K562 (cell line): ENCODE data around the gene PLPP7. TPM values are rescaled to one million over a fixed set of nuclear protein-coding genes. Genes with fewer than 3 reads are reported as not detected.

Experiments
- ARHGAP35 ChIP-seq: fragments of 450-650 bp; IDR thresholded peaks from 2 replicates; pipeline ENCODE4 v1.6.1; 2018; ENCODE audit not compliant: partially characterized antibody
- ATF7 ChIP-seq: fragments of 450-650 bp; IDR thresholded peaks from 2 replicates; pipeline ENCODE4 v1.7.1; 2014; ENCODE audit warnings: mild to moderate bottlenecking, moderate library complexity
- EGR1 ChIP-seq: fragments of 450-650 bp; conservative IDR thresholded peaks from 2 replicates; pipeline ENCODE4 v1.6.1; 2017; ENCODE audit warnings: mild to moderate bottlenecking
- EP300 ChIP-seq: IDR thresholded peaks from 2 replicates; pipeline ENCODE4 v1.6.1; 2012; ENCODE audit warnings: low read length, improper control_type of control experiment
- IFI16 ChIP-seq: fragments of 250-450 bp; sonication (Bioruptor Pico); IDR thresholded peaks from 2 replicates; pipeline ENCODE4 v2.1.2; 2022; ENCODE audit warnings: mild to moderate bottlenecking, inconsistent platforms
- JUNB ChIP-seq: fragments of 450-650 bp; formaldehyde crosslinking; conservative IDR thresholded peaks from 2 replicates; pipeline ENCODE4 v1.4.0; 2020; ENCODE audit warnings: mild to moderate bottlenecking
- KDM4B ChIP-seq, 2 experiments: fragments of 450-650 bp in 1 of 2; sonication (generic) in 1 of 2; IDR thresholded peaks; 2 replicates each; pipeline ENCODE4 v1.6.1; 2016 to 2017; ENCODE audit warnings: borderline replicate concordance in 2 of 2, antibody characterized with exemption in 1 of 2, low read depth in 1 of 2, mild to moderate bottlenecking in 1 of 2
- LARP7 ChIP-seq: fragments of 450-650 bp; IDR thresholded peaks from 2 replicates; pipeline ENCODE4 v1.6.1; 2016
- LEF1 ChIP-seq: fragments of 450-650 bp; IDR thresholded peaks from 2 replicates; pipeline ENCODE4 v1.6.1; 2016; ENCODE audit warnings: mild to moderate bottlenecking
- MTA1 ChIP-seq: fragments of 450-650 bp; IDR thresholded peaks from 2 replicates; pipeline ENCODE4 v1.6.1; 2017; ENCODE audit warnings: borderline replicate concordance
- PHF20 ChIP-seq: fragments of 450-650 bp; IDR thresholded peaks from 2 replicates; pipeline ENCODE4 v1.6.1; 2018; ENCODE audit not compliant: partially characterized antibody
- POLR2G ChIP-seq: fragments of 200-400 bp; formaldehyde crosslinking; IDR thresholded peaks from 2 replicates; pipeline ENCODE4 v1.6.1; 2017; ENCODE audit warnings: low read depth, mild to moderate bottlenecking, antibody characterized with exemption, low read length, moderate library complexity
- POLR2H ChIP-seq: IDR thresholded peaks from 2 replicates; pipeline ENCODE4 v1.6.1; 2016; ENCODE audit warnings: missing genetic modification characterization, low read depth, mild to moderate bottlenecking, control low read depth, missing compliant biosample characterization, moderate library complexity
- TAF7 ChIP-seq: fragments of 450-650 bp; IDR thresholded peaks from 2 replicates; pipeline ENCODE4 v1.6.1; 2016; ENCODE audit warnings: missing genetic modification characterization, missing compliant biosample characterization
- ZNF134 ChIP-seq: fragments of 250-450 bp; sonication (Bioruptor Pico); conservative IDR thresholded peaks from 2 replicates; pipeline ENCODE4 v1.4.0; 2020
- ZNF165 ChIP-seq: fragments of 250-450 bp; sonication (Bioruptor Pico); IDR thresholded peaks from 2 replicates; pipeline ENCODE4 v1.4.0; 2020; ENCODE audit warnings: borderline replicate concordance
- ZNF586 ChIP-seq: fragments of 450-650 bp; formaldehyde crosslinking; conservative IDR thresholded peaks from 2 replicates; pipeline ENCODE4 v1.4.0; 2020; ENCODE audit warnings: mild to moderate bottlenecking, moderate library complexity
- ZNF589 ChIP-seq: fragments of 200-800 bp; sonication (Bioruptor generic); IDR thresholded peaks from 2 replicates; pipeline ENCODE4 v1.6.1; 2016; ENCODE audit warnings: low read depth, missing genetic modification characterization, missing compliant biosample characterization
- ZNF717 ChIP-seq: fragments of 250-450 bp; sonication (Bioruptor Pico); IDR thresholded peaks from 2 replicates; pipeline ENCODE4 v1.5.0; 2021
- ZNF75A ChIP-seq: fragments of 450-650 bp; formaldehyde crosslinking; IDR thresholded peaks from 2 replicates; pipeline ENCODE4 v1.4.0; 2020; ENCODE audit warnings: mild to moderate bottlenecking
- polyA plus RNA-seq, 8 experiments: library from polyadenylated mRNA; depleted of rRNA in 4 of 8; stranded (reverse) in 5 of 8; unstranded in 3 of 8; fragments of >200 nt; fragmentation: Nextera tagmentation in 2 of 8; fragmentation: Illumina TruSeq in 1 of 8; extraction: Ambion mirVana in 2 of 8; extraction: Trizol in 1 of 8; gene quantifications; 2 replicates each; pipeline versions ENCODE4 v1.2.1 to v1.2.3, GENCODE V29; 2011 to 2014; ENCODE audit warnings: inconsistent platforms in 1 of 8, missing spikeins in 1 of 8
- total RNA-seq, 7 experiments: library from RNA; depleted of rRNA in 6 of 7; stranded (reverse); fragments of >200 nt in 6 of 7; fragmentation: Illumina TruSeq in 2 of 7; extraction: Trizol in 2 of 7; gene quantifications; 2 replicates each; pipeline versions ENCODE4 v1.2.1 to v1.2.3, GENCODE V29; 2011 to 2021; ENCODE audit warnings: low replicate concordance in 1 of 7
- TF ChIP-seq, protein P1 (sequence below): sonication (generic); formaldehyde crosslinking; IDR thresholded peaks from 2 replicates; pipeline ENCODE4 v1.5.0; 2020; ENCODE audit warnings: missing genetic modification reagents
- TF ChIP-seq, protein P2 (sequence below): fragments of 250-450 bp; sonication (Bioruptor Pico); IDR thresholded peaks from 2 replicates; pipeline ENCODE4 v1.5.0; 2021
- TF ChIP-seq, protein P3 (sequence below): fragments of 450-650 bp; IDR thresholded peaks from 2 replicates; pipeline ENCODE4 v1.6.1; 2017; ENCODE audit warnings: antibody characterized with exemption
- TF ChIP-seq, protein P4 (sequence below), 2 experiments: IDR thresholded peaks; 2 replicates each; pipeline ENCODE4 v1.6.1; 2012; ENCODE audit warnings: improper control_type of control experiment in 2 of 2, low read depth in 2 of 2, low read length in 2 of 2, borderline replicate concordance in 1 of 2

The PLPP7 gene
- total and polyA plus RNA-seq, 9 of the 15 experiments (the other 6 are each of a cell fraction or from before 2014, with no cell fraction given), result 0.09 to 0.93 (median 0.18) TPM; not detected in 4

DNA sequence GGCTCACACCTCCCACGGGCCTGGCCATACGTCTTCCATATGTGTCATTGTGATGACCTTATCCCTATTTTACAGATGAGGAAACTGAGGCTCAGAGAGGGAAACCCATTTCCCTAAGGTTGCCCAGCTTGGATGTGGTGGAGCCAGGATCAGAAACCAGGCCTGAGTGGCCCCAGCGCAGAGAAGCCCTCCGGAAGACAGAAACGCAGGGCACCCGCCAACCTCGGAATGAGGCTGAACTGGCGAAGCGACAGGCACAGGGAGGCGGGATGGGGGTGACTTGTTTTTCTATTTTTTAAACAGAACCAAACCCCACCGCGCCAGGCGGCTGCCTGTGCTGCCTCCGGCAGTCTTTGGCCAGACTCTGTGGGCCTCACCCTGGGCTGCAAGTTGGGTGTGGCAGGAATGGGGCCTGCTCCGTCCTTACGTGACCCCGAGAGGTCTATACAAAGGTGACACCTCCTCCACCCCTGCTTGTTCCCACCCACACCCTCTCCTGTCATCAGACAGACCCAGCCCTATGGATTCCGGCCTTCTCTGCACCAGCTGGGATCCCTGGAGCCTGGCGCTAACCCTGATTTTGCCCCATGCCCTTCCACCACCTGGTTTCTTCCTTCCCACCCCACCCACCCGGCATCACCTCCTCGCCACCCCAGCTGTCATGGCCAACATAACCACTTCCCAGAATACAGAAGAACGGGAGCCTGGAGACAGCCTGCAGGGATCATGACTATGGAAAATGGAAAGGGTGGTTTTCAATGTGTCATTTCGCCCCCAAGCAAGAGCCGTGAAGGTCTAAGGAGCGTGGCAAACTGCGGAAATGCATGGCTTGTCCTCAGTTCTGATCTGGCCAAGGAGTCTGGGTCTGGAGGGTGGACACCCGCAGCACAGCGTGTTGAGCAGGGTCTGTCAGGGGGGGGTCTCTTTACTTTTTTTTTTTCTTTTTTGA, 23.6 kb downstream of the PLPP7 start (continued):
- TF ChIP-seq, protein P1, sequence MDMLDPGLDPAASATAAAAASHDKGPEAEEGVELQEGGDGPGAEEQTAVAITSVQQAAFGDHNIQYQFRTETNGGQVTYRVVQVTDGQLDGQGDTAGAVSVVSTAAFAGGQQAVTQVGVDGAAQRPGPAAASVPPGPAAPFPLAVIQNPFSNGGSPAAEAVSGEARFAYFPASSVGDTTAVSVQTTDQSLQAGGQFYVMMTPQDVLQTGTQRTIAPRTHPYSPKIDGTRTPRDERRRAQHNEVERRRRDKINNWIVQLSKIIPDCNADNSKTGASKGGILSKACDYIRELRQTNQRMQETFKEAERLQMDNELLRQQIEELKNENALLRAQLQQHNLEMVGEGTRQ (CRISPR knock-in tag), result no peak
- TF ChIP-seq POLR2G (0 out of 2 replicates have a peak, but pooled peaks have one; percentile 44), JUNB (CRISPR knock-in tag) (no peak), ATF7 (no peak), TAF7 (tag) (no peak), ZNF717 (no peak), ZNF165 (CRISPR knock-in tag) (no peak), EP300 (peak; percentile 27; the same call in 1 of the 2 replicates), ZNF589 (CRISPR knock-in tag) (no peak), ZNF134 (CRISPR knock-in tag) (no peak), EGR1 (peak; percentile 71), MTA1 (no peak), ARHGAP35 (no peak), LEF1 (peak; percentile 83), POLR2H (tag) (no peak), ZNF586 (no peak), LARP7 (no peak), KDM4B (IDR thresholded peaks at IDR 0.05; ENCODE audit: borderline replicate concordance in 2 of 2, low read depth in 1 of 2) (no peak), ZNF75A (no peak), IFI16 (CRISPR knock-in tag) (no peak), PHF20 (no peak)
- TF ChIP-seq, protein P2, sequence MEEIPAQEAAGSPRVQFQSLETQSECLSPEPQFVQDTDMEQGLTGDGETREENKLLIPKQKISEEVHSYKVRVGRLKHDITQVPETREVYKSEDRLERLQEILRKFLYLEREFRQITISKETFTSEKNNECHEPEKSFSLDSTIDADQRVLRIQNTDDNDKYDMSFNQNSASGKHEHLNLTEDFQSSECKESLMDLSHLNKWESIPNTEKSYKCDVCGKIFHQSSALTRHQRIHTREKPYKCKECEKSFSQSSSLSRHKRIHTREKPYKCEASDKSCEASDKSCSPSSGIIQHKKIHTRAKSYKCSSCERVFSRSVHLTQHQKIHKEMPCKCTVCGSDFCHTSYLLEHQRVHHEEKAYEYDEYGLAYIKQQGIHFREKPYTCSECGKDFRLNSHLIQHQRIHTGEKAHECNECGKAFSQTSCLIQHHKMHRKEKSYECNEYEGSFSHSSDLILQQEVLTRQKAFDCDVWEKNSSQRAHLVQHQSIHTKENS (CRISPR knock-in tag), result no peak
- TF ChIP-seq, protein P3, sequence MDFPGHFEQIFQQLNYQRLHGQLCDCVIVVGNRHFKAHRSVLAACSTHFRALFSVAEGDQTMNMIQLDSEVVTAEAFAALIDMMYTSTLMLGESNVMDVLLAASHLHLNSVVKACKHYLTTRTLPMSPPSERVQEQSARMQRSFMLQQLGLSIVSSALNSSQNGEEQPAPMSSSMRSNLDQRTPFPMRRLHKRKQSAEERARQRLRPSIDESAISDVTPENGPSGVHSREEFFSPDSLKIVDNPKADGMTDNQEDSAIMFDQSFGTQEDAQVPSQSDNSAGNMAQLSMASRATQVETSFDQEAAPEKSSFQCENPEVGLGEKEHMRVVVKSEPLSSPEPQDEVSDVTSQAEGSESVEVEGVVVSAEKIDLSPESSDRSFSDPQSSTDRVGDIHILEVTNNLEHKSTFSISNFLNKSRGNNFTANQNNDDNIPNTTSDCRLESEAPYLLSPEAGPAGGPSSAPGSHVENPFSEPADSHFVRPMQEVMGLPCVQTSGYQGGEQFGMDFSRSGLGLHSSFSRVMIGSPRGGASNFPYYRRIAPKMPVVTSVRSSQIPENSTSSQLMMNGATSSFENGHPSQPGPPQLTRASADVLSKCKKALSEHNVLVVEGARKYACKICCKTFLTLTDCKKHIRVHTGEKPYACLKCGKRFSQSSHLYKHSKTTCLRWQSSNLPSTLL, result no peak
- TF ChIP-seq, protein P4, sequence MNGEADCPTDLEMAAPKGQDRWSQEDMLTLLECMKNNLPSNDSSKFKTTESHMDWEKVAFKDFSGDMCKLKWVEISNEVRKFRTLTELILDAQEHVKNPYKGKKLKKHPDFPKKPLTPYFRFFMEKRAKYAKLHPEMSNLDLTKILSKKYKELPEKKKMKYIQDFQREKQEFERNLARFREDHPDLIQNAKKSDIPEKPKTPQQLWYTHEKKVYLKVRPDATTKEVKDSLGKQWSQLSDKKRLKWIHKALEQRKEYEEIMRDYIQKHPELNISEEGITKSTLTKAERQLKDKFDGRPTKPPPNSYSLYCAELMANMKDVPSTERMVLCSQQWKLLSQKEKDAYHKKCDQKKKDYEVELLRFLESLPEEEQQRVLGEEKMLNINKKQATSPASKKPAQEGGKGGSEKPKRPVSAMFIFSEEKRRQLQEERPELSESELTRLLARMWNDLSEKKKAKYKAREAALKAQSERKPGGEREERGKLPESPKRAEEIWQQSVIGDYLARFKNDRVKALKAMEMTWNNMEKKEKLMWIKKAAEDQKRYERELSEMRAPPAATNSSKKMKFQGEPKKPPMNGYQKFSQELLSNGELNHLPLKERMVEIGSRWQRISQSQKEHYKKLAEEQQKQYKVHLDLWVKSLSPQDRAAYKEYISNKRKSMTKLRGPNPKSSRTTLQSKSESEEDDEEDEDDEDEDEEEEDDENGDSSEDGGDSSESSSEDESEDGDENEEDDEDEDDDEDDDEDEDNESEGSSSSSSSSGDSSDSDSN (IDR thresholded peaks at IDR 0.05; ENCODE audit: borderline replicate concordance in 1 of 2, low read depth in 2 of 2, low read length in 2 of 2), result no peak
